K562 (cell line): ENCODE results near the gene SELPLG. TPM values are rescaled to one million over a fixed set of nuclear protein-coding genes. Genes with fewer than 3 reads are reported as not detected.

ENCODE experiments used
- CAMTA2 ChIP-seq: fragments of 250-450 bp; sonication (Bioruptor Pico); conservative IDR thresholded peaks from 2 replicates; pipeline ENCODE4 v1.5.1; 2022
- EZH2 ChIP-seq: IDR thresholded peaks from 2 replicates; pipeline ENCODE4 v1.6.1; 2012; ENCODE audit warnings: low read depth, mild to moderate bottlenecking, inconsistent platforms, low read length, borderline replicate concordance
- MAZ ChIP-seq, 2 experiments: fragments of 450-650 bp in 1 of 2; sonication (generic) in 1 of 2; formaldehyde crosslinking; IDR thresholded peaks in 1 of 2; conservative IDR thresholded peaks in 1 of 2; 2 replicates each; pipeline versions ENCODE4 v1.4.0 to v1.5.0; 2020; ENCODE audit warnings: mild to moderate bottlenecking in 1 of 2, missing genetic modification reagents in 1 of 2
- NFE2 ChIP-seq: IDR thresholded peaks from 2 replicates; pipeline ENCODE4 v1.6.1; 2014; ENCODE audit warnings: antibody characterized with exemption, low read depth
- POLR3G ChIP-seq: IDR thresholded peaks from 2 replicates; pipeline ENCODE4 v1.6.1; 2011; ENCODE audit not compliant: insufficient read length, insufficient replicate concordance; ENCODE audit errors: extremely low read depth
- SP1 ChIP-seq: sonication (generic); formaldehyde crosslinking; IDR thresholded peaks from 2 replicates; pipeline ENCODE4 v1.8.1; 2022; ENCODE audit warnings: mild to moderate bottlenecking, missing genetic modification reagents
- TEAD4 ChIP-seq, 2 experiments: sonication (generic) in 1 of 2; formaldehyde crosslinking in 1 of 2; IDR thresholded peaks; 2 replicates each; pipeline versions ENCODE4 v1.6.1 to v1.8.0; 2012 to 2022; ENCODE audit warnings: borderline replicate concordance in 1 of 2, inconsistent platforms in 1 of 2, low read length in 1 of 2, mild to moderate bottlenecking in 1 of 2, missing genetic modification reagents in 1 of 2
- polyA plus RNA-seq, 8 experiments: library from polyadenylated mRNA; depleted of rRNA in 4 of 8; stranded (reverse) in 5 of 8; unstranded in 3 of 8; fragments of >200 nt; fragmentation: Nextera tagmentation in 2 of 8; fragmentation: Illumina TruSeq in 1 of 8; extraction: Ambion mirVana in 2 of 8; extraction: Trizol in 1 of 8; gene quantifications; 2 replicates each; pipeline versions ENCODE4 v1.2.1 to v1.2.3, GENCODE V29; 2011 to 2014; ENCODE audit warnings: inconsistent platforms in 1 of 8, missing spikeins in 1 of 8
- total RNA-seq, 7 experiments: library from RNA; depleted of rRNA in 6 of 7; stranded (reverse); fragments of >200 nt in 6 of 7; fragmentation: Illumina TruSeq in 2 of 7; extraction: Trizol in 2 of 7; gene quantifications; 2 replicates each; pipeline versions ENCODE4 v1.2.1 to v1.2.3, GENCODE V29; 2011 to 2021; ENCODE audit warnings: low replicate concordance in 1 of 7
- TF ChIP-seq, protein P1 (sequence below): fragments of 250-450 bp; sonication (Bioruptor Pico); IDR thresholded peaks from 2 replicates; pipeline ENCODE4 v1.4.0; 2020; ENCODE audit warnings: mild to moderate bottlenecking, moderate library complexity
- TF ChIP-seq, protein P2 (sequence below): fragments of 450-650 bp; formaldehyde crosslinking; IDR thresholded peaks from 2 replicates; pipeline ENCODE4 v1.4.0; 2020; ENCODE audit warnings: mild to moderate bottlenecking, moderate library complexity
- TF ChIP-seq, protein P3 (sequence below), 3 experiments: IDR thresholded peaks in 2 of 3; conservative IDR thresholded peaks in 1 of 3; 2 replicates each; pipeline ENCODE4 v1.5.1; 2011 to 2012; ENCODE audit warnings: low read length in 3 of 3, mild to moderate bottlenecking in 3 of 3, control low read depth in 2 of 3, improper control_type of control experiment in 1 of 3, inconsistent platforms in 1 of 3, low read depth in 1 of 3, mixed read lengths in 1 of 3, moderate library complexity in 1 of 3; ENCODE audit not compliant: insufficient read depth in 2 of 3
- TF ChIP-seq, protein P4 (sequence below): fragments of 200-800 bp; sonication (Bioruptor generic); IDR thresholded peaks from 2 replicates; pipeline ENCODE4 v1.6.1; 2017; ENCODE audit warnings: missing genetic modification characterization, missing compliant biosample characterization

SELPLG gene
- total and polyA plus RNA-seq, 9 of the 15 experiments (the other 6 are each of a cell fraction or from before 2014, with no cell fraction given) = 0.22 to 10.2 (median 1.7) TPM

DNA sequence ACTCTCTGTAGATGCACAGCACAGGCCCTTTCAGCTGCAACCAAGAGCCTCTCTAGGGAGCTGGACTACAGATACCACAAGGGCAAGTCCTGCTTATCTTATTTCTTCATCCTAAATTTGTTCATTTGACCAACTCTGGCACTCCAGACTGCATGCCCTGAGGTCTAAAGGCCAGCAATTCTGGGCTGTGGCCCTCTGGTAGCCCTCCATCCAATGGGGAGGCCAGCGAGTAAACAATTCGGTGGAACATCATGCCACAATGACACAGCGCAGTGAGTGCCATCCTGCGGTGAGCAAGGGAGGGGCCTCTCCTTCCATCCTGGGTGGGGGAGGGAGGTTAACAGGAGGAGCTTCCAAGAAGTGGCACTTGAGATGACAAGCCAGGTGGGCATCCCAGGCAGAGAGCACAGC, 652 bp upstream of the SELPLG start (continued):
- TF ChIP-seq, protein P1, sequence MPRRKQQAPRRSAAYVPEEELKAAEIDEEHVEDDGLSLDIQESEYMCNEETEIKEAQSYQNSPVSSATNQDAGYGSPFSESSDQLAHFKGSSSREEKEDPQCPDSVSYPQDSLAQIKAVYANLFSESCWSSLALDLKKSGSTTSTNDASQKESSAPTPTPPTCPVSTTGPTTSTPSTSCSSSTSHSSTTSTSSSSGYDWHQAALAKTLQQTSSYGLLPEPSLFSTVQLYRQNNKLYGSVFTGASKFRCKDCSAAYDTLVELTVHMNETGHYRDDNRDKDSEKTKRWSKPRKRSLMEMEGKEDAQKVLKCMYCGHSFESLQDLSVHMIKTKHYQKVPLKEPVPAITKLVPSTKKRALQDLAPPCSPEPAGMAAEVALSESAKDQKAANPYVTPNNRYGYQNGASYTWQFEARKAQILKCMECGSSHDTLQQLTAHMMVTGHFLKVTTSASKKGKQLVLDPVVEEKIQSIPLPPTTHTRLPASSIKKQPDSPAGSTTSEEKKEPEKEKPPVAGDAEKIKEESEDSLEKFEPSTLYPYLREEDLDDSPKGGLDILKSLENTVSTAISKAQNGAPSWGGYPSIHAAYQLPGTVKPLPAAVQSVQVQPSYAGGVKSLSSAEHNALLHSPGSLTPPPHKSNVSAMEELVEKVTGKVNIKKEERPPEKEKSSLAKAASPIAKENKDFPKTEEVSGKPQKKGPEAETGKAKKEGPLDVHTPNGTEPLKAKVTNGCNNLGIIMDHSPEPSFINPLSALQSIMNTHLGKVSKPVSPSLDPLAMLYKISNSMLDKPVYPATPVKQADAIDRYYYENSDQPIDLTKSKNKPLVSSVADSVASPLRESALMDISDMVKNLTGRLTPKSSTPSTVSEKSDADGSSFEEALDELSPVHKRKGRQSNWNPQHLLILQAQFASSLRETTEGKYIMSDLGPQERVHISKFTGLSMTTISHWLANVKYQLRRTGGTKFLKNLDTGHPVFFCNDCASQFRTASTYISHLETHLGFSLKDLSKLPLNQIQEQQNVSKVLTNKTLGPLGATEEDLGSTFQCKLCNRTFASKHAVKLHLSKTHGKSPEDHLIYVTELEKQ (CRISPR knock-in tag) = no peak
- TF ChIP-seq, protein P2, sequence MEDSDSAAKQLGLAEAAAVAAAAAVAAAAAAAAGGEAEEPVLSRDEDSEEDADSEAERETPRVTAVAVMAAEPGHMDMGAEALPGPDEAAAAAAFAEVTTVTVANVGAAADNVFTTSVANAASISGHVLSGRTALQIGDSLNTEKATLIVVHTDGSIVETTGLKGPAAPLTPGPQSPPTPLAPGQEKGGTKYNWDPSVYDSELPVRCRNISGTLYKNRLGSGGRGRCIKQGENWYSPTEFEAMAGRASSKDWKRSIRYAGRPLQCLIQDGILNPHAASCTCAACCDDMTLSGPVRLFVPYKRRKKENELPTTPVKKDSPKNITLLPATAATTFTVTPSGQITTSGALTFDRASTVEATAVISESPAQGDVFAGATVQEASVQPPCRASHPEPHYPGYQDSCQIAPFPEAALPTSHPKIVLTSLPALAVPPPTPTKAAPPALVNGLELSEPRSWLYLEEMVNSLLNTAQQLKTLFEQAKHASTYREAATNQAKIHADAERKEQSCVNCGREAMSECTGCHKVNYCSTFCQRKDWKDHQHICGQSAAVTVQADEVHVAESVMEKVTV (CRISPR knock-in tag) = no peak
- TF ChIP-seq MAZ (CRISPR knock-in tag; conservative IDR thresholded peaks at IDR 0.05 in 1 of 2, IDR thresholded peaks at IDR 0.05 in 1 of 2) = peak; percentile 10 to 30; a peak in 1 of 4 replicates
- TF ChIP-seq SP1 = no peak
- TF ChIP-seq, protein P3, sequence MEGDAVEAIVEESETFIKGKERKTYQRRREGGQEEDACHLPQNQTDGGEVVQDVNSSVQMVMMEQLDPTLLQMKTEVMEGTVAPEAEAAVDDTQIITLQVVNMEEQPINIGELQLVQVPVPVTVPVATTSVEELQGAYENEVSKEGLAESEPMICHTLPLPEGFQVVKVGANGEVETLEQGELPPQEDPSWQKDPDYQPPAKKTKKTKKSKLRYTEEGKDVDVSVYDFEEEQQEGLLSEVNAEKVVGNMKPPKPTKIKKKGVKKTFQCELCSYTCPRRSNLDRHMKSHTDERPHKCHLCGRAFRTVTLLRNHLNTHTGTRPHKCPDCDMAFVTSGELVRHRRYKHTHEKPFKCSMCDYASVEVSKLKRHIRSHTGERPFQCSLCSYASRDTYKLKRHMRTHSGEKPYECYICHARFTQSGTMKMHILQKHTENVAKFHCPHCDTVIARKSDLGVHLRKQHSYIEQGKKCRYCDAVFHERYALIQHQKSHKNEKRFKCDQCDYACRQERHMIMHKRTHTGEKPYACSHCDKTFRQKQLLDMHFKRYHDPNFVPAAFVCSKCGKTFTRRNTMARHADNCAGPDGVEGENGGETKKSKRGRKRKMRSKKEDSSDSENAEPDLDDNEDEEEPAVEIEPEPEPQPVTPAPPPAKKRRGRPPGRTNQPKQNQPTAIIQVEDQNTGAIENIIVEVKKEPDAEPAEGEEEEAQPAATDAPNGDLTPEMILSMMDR (IDR thresholded peaks at IDR 0.05 in 2 of 3, conservative IDR thresholded peaks at IDR 0.05 in 1 of 3; ENCODE audit: insufficient read depth in 2 of 3, low read depth in 1 of 3, low read length in 3 of 3) = 0 out of 6 replicates have a peak, but pooled peaks of 1 of the 3 experiments have one; percentile 8
- no peak for TF ChIP-seq TEAD4 (IDR thresholded peaks at IDR 0.05; ENCODE audit: low read length)
- no peak for TF ChIP-seq TEAD4 (CRISPR knock-in tag; IDR thresholded peaks at IDR 0.05; ENCODE audit: borderline replicate concordance)
- TF ChIP-seq NFE2 = peak; percentile 77
- 0 out of 2 replicates have a peak, but pooled peaks have one; percentile 40 for TF ChIP-seq CAMTA2 (CRISPR knock-in tag)
- no peak for TF ChIP-seq EZH2
- TF ChIP-seq, protein P4, sequence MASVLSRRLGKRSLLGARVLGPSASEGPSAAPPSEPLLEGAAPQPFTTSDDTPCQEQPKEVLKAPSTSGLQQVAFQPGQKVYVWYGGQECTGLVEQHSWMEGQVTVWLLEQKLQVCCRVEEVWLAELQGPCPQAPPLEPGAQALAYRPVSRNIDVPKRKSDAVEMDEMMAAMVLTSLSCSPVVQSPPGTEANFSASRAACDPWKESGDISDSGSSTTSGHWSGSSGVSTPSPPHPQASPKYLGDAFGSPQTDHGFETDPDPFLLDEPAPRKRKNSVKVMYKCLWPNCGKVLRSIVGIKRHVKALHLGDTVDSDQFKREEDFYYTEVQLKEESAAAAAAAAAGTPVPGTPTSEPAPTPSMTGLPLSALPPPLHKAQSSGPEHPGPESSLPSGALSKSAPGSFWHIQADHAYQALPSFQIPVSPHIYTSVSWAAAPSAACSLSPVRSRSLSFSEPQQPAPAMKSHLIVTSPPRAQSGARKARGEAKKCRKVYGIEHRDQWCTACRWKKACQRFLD (CRISPR knock-in tag) = peak; percentile 8; the same call in 1 of the 2 replicates
- TF ChIP-seq POLR3G = no peak
